Epithelial cell of prostate (primary cell): Measurements from ENCODE around the gene FOXN1.

Experiments used
- DNase-seq: peaks from one replicate; pipeline ENCODE4 v3.0.0-alpha.2; 2011; ENCODE audit warnings: low read depth, low spot score
- H3K27ac ChIP-seq: fragments of 450-650 bp; 2 replicates; pipeline ENCODE4 v1.5.1; 2017; ENCODE audit warnings: mild to moderate bottlenecking

Gene FOXN1

DNA sequence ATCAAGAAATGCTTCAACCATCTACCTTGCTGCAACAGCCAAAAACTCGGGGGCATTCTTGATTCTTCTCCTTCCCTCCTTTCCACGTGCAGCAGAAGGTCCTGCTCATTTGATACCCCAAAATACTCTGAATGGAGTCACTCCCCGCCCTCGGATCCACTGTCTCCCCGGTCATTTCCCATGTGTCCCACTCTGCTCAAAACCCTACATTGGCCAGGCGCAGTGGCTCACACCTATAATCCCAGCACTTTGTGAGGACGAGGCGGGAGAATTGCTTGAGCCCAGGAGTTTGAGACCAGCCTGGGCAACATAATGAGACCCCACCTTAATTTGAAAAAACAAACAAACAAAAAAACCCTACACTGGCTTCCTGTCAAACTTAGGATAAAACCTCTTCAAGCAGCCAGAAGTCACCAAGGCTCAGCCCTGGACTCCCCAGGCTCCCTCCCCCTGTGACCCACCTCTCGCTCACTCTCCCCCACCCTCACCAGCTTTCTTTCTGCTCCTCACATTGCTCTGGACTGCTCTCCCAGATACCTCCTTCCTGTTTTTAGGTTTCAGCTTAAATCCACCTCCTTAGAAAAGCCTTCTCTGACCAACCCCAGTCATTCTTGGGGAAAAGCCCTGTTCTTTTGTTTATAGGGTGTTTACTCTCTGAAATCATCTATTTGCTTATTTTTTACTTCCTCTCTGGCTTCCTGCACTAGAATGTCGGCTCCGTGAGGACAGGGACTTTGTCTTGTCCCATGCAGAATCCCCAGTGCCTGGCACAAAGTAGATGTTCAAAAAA lies 29.9 kb upstream of the FOXN1 start:
- no peak for DNase-seq
- no peak overlapping the region for H3K27ac ChIP-seq

GRCh38 chr17:28477928-28478327 lies 28.2 kb upstream of the FOXN1 start:
- no peak for DNase-seq
- no peak overlapping the region for H3K27ac ChIP-seq

DNA sequence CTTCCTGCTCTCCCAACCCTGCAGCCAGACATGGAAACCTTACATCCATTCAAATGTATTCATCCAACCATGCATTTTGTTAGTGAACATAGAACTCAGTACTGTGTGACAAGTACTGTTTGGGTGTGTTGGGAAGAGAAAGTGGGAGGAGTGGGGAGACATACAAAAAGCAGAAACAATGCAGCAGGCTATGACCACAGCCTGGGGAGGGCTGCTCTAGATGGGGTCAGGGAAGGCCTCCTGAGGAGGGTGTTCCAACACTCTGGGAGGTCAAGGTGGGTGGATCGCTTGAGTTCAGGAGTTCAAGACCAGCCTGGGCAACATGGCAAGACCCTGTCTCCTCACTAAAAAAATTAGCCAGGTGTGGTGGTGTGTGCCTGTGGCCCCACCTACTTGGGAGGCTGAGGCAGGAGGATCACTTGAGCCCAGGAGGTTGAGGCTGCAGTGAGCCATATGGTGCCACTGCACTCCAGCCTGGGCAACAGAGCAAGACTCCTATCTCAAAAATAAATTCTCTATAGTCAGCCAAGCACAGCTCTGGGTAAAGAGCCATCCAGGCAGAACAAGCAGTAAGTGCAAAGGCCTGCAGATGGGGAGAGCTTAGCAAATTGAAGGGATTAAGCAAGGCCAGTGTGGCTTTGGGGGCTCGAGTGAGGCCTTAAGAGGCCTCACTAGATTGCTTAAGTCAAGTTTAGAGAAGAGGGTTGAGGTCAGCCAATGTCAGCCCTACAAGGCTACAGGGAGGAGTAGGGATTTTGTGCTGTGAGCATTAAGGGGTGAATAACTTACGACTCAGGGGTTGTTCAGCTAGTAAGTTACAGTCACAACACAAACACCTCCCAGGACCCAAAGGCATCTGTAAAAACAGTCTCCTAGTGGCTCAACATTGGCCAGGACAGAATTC lies 27.2 kb upstream of the FOXN1 start:
- no peak for DNase-seq
- no peak overlapping the region for H3K27ac ChIP-seq

- H3K27ac ChIP-seq = no peak overlapping the region
- no peak for DNase-seq
Measured at GRCh38 chr17:28480278-28480677, 25.9 kb upstream of the FOXN1 start.

- H3K27ac ChIP-seq = no peak overlapping the region
- DNase-seq = no peak
Measured at GRCh38 chr17:28480799-28481571, 25.2 kb upstream of the FOXN1 start.

DNA sequence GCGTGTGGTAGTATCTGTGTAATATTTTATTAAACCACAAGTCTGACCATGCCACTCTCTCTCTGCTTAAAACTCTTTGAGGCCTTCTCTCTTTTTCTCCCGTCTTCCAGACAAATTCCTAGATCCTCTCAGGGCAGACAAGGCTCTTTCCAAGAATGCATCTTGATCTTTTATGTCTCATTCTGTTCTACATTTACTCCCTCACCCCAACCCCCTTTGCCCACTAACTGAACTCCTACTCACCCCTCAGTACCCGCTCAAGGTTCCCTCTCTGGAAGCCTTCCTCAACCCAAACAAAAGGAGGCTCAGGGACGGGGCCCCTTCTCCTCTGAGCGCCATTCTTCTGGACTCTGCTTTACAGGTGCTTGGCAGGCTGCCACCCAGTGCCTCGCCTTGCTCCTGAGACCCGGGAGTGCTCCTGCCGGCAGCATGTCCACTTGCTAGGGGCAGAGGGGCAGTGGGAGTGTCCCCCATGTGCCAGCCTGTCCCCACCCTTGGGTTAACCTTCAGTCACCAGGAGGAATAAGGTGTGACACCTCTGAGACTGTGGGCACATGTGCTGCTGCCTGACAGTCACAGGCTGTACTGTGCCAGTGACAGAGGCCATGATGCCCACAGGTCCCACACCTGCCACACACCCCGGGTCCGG lies 23.5 kb upstream of the FOXN1 start:
- no peak for DNase-seq
- H3K27ac ChIP-seq = no peak overlapping the region

DNA sequence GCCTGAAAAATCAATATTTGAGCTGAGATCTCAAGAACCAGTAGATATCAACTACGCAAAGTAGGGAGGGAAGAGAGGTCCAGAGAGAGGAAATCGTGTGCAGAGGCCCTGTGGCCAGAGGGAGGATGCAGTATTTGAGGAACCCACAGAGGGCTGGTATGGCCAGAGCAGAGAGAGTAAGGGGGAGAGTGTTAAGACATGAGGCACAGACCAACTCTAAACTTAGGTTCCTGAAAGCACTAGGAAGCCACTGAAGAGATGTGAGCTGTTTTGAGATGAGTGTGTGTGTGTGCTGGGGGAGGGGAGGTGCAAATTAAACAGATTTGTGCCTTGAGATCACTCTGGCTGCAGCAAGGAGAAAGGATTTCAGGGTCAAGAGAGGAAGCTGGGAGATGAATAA lies 21.9 kb upstream of the FOXN1 start:
- H3K27ac ChIP-seq = no peak overlapping the region
- DNase-seq = no peak

DNA sequence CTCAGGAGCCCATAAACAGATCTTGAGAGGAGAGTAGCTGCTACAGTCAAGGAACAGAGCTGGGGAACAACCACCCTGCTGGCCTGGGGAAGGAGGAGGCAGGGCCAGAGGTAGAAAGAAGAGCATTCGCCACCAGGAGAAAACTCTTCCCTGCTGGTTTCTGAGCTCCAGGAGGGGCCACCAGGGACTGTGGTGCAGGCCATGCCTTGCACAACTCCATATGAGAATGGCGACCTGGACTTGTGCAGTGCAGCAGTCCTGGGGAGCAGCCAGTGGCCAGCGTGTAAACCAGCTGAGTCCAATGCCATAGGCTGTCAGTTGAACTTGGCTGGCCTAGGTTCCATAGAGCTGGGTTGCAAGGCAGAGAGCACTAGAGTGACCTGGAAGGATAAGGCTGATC lies 21.1 kb upstream of the FOXN1 start:
- no peak overlapping the region for H3K27ac ChIP-seq
- no peak for DNase-seq

DNA sequence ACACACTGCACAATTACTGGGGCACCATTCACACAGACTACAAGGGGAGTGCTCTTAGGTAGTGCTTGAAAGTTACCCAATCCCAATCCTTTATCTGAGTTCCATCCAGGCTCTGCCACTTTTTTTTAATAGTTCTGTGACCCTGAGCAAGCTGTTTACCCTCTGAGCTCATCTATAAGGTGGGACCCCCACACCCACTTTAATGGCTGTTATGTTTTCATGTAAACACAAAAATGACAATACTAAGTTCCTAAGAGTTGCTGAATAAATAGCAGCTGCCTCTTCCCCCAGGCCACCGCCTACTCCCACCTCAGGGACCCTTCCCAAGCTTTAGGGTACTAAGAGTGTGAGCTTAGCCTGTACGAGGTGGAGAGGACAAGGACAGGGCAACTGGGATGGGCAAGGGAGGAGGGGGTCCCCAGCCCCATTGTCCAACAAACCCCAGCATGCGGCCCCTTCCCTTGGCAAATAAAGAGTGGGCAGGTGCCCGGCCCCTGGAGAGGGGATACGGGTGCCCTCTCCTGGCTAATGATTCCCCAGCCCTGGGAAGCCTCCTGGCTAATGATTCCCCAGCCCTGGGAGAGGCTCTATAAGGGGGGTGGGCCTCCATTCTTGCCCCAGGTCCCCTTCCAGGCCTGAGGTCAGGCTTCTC lies 18.1 kb upstream of the FOXN1 start:
- DNase-seq = no peak
- H3K27ac ChIP-seq = no peak overlapping the region

DNA sequence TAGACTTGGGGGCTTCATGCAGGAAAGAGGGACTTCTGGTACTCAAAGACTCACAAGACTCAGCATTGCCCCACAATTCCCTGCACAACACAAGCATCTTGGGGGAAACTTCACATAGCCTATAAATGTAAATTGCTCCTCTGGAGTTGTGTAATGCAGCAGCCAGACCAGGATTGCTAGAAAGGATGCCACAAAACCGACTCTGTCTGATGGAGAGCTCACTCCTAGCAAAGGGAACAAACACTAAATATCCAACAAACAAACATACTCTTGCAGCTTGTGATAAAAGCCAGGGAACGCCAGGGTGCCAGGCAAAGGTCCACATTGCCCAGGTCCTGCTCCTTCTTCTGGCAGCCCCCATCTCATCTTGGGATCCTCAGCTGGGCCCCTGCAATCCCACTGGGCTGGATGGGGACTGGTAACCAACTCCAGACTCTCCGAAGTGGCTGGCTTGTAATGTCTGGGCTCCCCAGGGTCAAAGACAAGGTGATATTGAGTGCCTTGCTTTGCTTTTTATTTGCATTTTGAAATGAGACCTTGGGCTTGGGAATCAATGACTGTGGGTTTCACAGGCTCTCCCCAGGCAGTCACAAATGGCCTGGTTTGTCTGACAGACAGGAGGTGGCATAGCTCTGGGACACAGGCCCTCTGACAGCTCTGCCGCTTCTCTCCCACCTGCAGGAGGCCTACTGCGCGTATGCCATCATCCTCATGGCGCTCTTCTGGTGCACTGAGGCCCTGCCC lies 17.4 kb upstream of the FOXN1 start:
- H3K27ac ChIP-seq = no peak overlapping the region
- no peak for DNase-seq

GRCh38 chr17:28491286-28491685 lies 14.9 kb upstream of the FOXN1 start:
- DNase-seq = no peak
- H3K27ac ChIP-seq = no peak overlapping the region

GRCh38 chr17:28491860-28492259 lies 14.3 kb upstream of the FOXN1 start:
- H3K27ac ChIP-seq = no peak overlapping the region
- DNase-seq = no peak

DNA sequence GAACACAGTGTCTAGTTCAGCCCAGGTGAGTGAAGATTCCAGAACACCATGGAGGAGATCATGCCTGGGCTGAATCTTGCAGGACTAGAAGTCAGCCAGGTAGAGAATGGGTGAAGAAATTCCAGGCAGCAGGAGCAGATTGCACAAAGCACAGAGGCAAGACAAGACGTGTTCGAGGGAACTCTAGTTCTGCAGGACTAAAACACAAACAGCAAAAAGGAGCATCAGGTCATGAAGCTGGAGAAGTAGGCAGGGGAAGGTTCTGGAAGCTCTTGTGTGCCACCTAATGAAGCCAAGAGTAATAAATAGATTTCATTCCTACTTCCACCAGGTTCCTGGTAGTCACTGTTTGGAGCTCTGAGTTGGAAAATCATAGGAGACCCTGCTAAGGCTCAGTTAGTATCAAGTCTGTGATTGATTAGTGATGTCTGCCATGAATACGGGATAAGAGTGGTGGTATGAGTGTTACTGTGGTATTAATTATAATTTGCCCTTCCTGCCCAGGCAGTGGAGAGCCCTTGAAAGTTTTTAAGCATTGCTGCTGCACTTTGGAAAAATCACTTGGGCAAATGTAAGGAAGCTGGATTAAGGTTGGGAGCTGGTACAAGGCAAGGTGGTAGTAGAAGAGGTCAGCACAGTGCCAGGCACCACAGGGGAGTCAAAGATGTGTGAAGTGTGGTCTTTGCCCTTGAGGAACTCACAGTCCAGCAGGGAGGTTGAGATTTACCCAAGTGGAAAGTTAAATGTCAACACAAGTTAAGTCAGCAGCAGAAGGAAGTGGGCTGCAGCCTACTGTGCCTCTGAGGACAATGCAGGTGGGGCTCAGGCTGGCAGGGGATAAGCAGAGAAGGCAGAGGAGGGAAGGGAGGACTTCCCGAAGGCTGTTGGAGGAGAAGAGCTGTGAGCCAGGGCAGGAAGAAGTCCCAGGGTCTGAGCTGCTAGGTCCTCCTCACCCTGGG lies 13.5 kb upstream of the FOXN1 start:
- no peak overlapping the region for H3K27ac ChIP-seq
- DNase-seq = peak; percentile 73

GRCh38 chr17:28493460-28493859 lies 12.7 kb upstream of the FOXN1 start:
- H3K27ac ChIP-seq = no peak overlapping the region
- no peak for DNase-seq

GRCh38 chr17:28494445-28495188 lies 11.5 kb upstream of the FOXN1 start:
- no peak for DNase-seq

DNA sequence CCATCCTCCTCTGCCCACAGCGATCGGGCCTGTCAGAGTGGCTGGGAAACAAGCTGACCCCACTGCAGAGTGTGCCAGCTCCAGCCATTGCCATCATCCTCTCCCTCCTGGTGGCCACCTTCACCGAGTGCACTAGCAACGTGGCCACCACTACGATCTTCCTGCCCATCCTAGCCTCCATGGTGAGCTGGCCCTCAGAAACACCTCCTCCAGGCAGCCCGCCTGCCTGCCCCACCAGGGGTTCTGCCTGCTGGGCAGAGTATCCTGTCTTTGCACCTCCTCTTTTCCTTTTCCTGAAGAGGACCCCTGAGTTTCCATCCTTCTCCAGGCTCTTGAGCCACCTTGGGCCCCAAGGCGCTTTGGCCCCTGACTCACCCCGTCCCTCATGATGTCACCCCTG lies 10.5 kb upstream of the FOXN1 start:
- H3K27ac ChIP-seq = no peak overlapping the region
- DNase-seq = no peak

More at GRCh38 chr17:28494445-28495188, 11.5 kb upstream of the FOXN1 start:
- H3K27ac ChIP-seq = no peak overlapping the region

- DNase-seq = no peak
- H3K27ac ChIP-seq = no peak overlapping the region
Measured at GRCh38 chr17:28497931-28498330, 8.2 kb upstream of the FOXN1 start.
